Measurements from ENCODE around the gene TENT4A. TPM values are rescaled to one million over a fixed set of nuclear protein-coding genes. Genes with fewer than 3 reads are reported as not detected.
A peak's percentile ranks its signal among the peaks of the same experiment; 100 is the strongest.

TENT4A gene
- total RNA-seq, 1 donor from 2014 or later: 41.2 TPM

DNA sequence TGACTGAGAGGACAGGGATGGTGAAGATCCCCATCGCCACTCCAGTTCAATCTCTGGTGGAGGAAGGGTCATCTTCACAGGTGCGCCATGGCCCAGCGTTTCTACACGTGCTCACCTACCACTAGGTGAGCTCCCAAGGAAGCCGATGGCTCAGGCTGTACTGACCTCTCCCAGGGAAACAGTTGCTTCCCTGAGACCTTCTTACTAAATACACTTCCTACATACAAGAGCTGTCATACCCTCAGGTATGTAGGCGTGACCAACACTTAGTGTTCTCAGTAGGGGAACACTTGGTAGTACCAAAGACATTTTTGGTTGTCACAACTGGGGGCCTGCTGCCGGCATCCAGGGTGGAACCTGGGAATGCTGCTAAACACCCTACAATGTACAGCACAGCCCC, 75.2 kb downstream of the TENT4A start:
- Mint-ChIP-seq H3K9me3 (no peaks in the 10 kb centered on the region), H3K4me1 (peaks cover 8% of the 10 kb centered on the region), H3K36me3 (ENCODE audit: low read depth) (no peaks in the 10 kb centered on the region), H3K27me3 (ENCODE audit: low read depth) (peaks cover 4% of the 10 kb centered on the region), H3K4me3 (no peak overlapping the region), H3K27ac (ENCODE audit: unreplicated experiment) (no peak overlapping the region)
- TF ChIP-seq, protein P1, sequence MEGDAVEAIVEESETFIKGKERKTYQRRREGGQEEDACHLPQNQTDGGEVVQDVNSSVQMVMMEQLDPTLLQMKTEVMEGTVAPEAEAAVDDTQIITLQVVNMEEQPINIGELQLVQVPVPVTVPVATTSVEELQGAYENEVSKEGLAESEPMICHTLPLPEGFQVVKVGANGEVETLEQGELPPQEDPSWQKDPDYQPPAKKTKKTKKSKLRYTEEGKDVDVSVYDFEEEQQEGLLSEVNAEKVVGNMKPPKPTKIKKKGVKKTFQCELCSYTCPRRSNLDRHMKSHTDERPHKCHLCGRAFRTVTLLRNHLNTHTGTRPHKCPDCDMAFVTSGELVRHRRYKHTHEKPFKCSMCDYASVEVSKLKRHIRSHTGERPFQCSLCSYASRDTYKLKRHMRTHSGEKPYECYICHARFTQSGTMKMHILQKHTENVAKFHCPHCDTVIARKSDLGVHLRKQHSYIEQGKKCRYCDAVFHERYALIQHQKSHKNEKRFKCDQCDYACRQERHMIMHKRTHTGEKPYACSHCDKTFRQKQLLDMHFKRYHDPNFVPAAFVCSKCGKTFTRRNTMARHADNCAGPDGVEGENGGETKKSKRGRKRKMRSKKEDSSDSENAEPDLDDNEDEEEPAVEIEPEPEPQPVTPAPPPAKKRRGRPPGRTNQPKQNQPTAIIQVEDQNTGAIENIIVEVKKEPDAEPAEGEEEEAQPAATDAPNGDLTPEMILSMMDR (conservative IDR thresholded peaks at IDR 0.05): no peak
- no peak for DNase-seq (ENCODE audit: low read depth, low spot score)

DNA sequence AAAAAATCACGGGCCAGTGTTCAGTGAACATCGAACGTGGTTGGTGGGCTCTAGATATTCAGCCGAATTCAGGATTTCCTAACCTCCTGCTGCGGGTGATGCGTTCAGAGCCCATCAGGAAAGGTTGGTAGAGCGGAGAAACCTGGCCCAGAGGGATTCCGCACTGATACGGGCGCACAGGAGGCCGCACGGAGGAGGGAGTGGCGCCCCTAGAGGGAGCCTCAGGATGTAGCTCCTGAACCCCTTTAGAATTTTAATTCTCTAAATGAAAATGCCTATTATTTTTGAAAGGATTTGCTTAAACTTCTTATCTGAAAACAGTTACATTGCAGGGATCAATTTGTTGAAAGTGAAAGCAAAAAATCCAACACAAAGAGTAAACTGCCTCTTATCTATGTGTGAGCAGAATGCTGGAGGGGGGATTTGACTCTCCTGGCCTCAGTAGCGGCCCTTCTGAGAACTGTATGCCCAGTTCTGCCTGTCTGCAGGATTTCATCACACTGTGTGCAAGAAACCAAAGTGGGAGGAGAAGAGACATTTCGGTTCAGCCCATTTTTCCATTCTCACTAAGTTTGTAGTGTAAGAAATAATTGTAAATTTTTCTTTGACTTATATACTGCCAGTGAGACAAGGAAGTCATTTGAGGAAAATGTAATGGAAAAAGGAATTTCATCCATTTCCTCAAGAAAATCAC, 75.9 kb downstream of the TENT4A start:
- H3K4me1 Mint-ChIP-seq: peaks cover 8% of the 10 kb centered on the region
- H3K4me3 Mint-ChIP-seq: no peak overlapping the region
- TF ChIP-seq, protein P1 (conservative IDR thresholded peaks at IDR 0.05): peak; percentile 21
- no peaks in the 10 kb centered on the region for H3K36me3 Mint-ChIP-seq (ENCODE audit: low read depth)
- H3K27ac Mint-ChIP-seq (ENCODE audit: unreplicated experiment): no peak overlapping the region
- H3K27me3 Mint-ChIP-seq (ENCODE audit: low read depth): peaks cover 4% of the 10 kb centered on the region
- H3K9me3 Mint-ChIP-seq: no peaks in the 10 kb centered on the region
- DNase-seq (ENCODE audit: low read depth, low spot score): no peak

DNA sequence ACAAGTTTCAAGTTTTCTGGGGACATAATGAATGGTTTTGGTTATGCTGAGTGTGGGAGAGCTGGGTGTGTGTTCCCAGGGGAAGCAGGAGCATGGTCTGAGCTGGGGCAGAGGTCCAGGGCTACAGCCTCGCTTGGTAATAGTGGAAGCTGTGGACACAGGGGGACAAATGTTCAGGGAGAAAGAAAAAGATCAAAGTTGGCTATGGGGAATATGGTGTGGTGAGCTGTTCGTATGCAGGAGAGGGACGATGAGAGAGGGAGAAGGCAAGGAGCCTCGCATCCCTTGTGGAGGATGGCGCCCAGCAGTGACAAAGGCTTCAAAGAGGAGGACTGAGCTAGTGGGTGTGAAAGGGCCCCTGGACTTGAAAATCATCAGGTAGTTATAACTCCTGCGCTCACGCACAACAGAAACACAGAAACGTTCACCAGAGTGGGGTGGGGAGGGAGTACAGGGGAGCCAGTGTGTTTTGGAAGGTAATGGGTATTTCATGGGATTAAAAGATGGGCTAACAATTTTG, 77.2 kb downstream of the TENT4A start:
- H3K27ac Mint-ChIP-seq (ENCODE audit: unreplicated experiment): peak overlapping the region; percentile 7
- no peaks in the 10 kb centered on the region for H3K36me3 Mint-ChIP-seq (ENCODE audit: low read depth)
- H3K9me3 Mint-ChIP-seq: no peaks in the 10 kb centered on the region
- no peak overlapping the region for H3K4me3 Mint-ChIP-seq
- peaks cover 7% of the 10 kb centered on the region for H3K4me1 Mint-ChIP-seq
- peaks cover 4% of the 10 kb centered on the region for H3K27me3 Mint-ChIP-seq (ENCODE audit: low read depth)
- TF ChIP-seq, protein P1 (conservative IDR thresholded peaks at IDR 0.05): no peak
- no peak for DNase-seq (ENCODE audit: low read depth, low spot score)

DNA sequence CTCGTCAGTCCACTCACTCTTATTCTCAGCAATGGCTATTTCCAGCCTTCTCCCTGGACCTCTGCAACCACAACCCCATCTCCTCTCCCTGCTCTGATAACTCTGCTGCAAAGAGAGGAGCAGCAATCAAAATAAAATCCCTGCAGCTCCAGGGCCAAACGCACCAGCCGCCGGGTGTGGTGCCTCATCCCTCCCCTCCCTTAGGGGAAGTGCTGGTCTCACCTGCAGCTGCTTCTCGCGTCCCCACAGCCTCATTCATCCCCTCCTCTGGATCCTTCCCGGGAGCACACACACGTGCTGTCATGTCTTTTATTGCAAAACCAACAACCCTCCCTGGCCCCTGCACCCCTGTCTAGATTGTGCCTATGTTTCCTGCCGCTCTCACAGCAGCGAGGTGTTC, 77.8 kb downstream of the TENT4A start:
- H3K27me3 Mint-ChIP-seq (ENCODE audit: low read depth): peaks cover 4% of the 10 kb centered on the region
- DNase-seq (ENCODE audit: low read depth, low spot score): no peak
- TF ChIP-seq, protein P1 (conservative IDR thresholded peaks at IDR 0.05): no peak
- no peak overlapping the region for H3K4me3 Mint-ChIP-seq
- no peaks in the 10 kb centered on the region for H3K9me3 Mint-ChIP-seq
- no peaks in the 10 kb centered on the region for H3K36me3 Mint-ChIP-seq (ENCODE audit: low read depth)
- no peak overlapping the region for H3K27ac Mint-ChIP-seq (ENCODE audit: unreplicated experiment)
- H3K4me1 Mint-ChIP-seq: peaks cover under 1% of the 10 kb centered on the region

DNA sequence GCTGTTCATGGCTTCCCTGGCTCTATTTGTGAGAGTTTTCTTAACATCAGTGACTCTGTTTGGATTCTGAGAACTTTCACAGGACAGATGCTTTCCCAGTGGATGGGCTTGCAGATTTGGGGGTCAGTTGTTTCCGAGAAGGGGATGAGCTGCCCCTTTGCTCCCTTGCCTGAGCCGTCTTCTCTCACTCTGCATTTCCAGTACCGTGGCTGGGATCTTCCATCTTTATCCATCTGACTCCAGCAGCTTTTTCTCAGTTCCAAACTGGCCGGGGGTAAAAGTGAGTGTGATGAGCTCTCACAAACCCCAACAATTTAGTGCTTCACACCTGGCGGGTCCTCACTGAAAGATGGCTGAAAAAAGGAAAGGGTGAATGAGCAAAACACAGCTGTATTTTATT, 79.1 kb downstream of the TENT4A start:
- no peaks in the 10 kb centered on the region for H3K36me3 Mint-ChIP-seq (ENCODE audit: low read depth)
- TF ChIP-seq, protein P1 (conservative IDR thresholded peaks at IDR 0.05): no peak

More for the DNA sequence above, 79.1 kb downstream of the TENT4A start:
- H3K9me3 Mint-ChIP-seq: no peaks in the 10 kb centered on the region
- no peak overlapping the region for H3K4me3 Mint-ChIP-seq
- no peak for DNase-seq (ENCODE audit: low read depth, low spot score)
- no peaks in the 10 kb centered on the region for H3K4me1 Mint-ChIP-seq
- H3K27ac Mint-ChIP-seq (ENCODE audit: unreplicated experiment): no peak overlapping the region
- H3K27me3 Mint-ChIP-seq (ENCODE audit: low read depth): peaks cover 4% of the 10 kb centered on the region

Measured in neural crest cell (in vitro differentiated cells).